GM23338 (cell line): ENCODE results near the gene BTN1A1. TPM values are rescaled to one million over a fixed set of nuclear protein-coding genes. Genes with fewer than 3 reads are reported as not detected.

ENCODE experiments used
- ATAC-seq: fragments of 200-7000 bp; cut with Tn5 transposase; 3 replicates; pipeline ENCODE4 v1.9.1; 2020
- DNase-seq: peaks from one replicate; pipeline ENCODE4 v3.0.0-alpha.2; 2015; ENCODE audit warnings: low spot score
- H2AFZ ChIP-seq: fragments of 200-600 bp; sonication (generic); 2 replicates; pipeline ENCODE4 v1.8.0; 2016; ENCODE audit warnings: antibody characterized with exemption, mild to moderate bottlenecking, moderate library complexity
- H3F3A ChIP-seq: fragments of 200-600 bp; sonication (generic); replicated peaks from 2 replicates; pipeline ENCODE4 v1.8.0; 2017; ENCODE audit warnings: antibody characterized with exemption, mixed run types, low read depth
- H3K27ac ChIP-seq: fragments of 200-600 bp; sonication (generic); 2 replicates; pipeline ENCODE4 v1.6.1; 2016; ENCODE audit warnings: low read depth
- H3K27me3 ChIP-seq: fragments of 200-600 bp; sonication (generic); 2 replicates; pipeline ENCODE4 v1.8.0; 2016; ENCODE audit warnings: mild to moderate bottlenecking, mixed run types, moderate library complexity; ENCODE audit not compliant: insufficient read depth
- H3K36me3 ChIP-seq: fragments of 200-600 bp; sonication (generic); 2 replicates; pipeline ENCODE4 v1.8.0; 2016; ENCODE audit warnings: mild to moderate bottlenecking; ENCODE audit not compliant: insufficient read depth
- H3K4me1 ChIP-seq: fragments of 200-600 bp; sonication (generic); 2 replicates; pipeline ENCODE4 v1.8.0; 2016; ENCODE audit warnings: mild to moderate bottlenecking, moderate library complexity; ENCODE audit not compliant: insufficient read depth
- H3K4me2 ChIP-seq: fragments of 200-600 bp; sonication (generic); 2 replicates; pipeline ENCODE4 v1.7.1; 2017; ENCODE audit warnings: mixed run types
- H3K4me3 ChIP-seq: fragments of 200-600 bp; sonication (generic); 2 replicates; pipeline ENCODE4 v1.6.1; 2016; ENCODE audit warnings: mixed run types
- H3K79me2 ChIP-seq: fragments of 200-600 bp; sonication (generic); replicated peaks from 2 replicates; pipeline ENCODE4 v1.8.0; 2017; ENCODE audit warnings: mild to moderate bottlenecking; ENCODE audit not compliant: insufficient read depth
- H3K9me2 ChIP-seq: fragments of 200-600 bp; sonication (generic); 2 replicates; pipeline ENCODE4 v1.8.0; 2017; ENCODE audit not compliant: insufficient read depth
- H4K20me1 ChIP-seq: fragments of 200-600 bp; sonication (generic); replicated peaks from 2 replicates; pipeline ENCODE4 v1.8.0; 2017; ENCODE audit warnings: mild to moderate bottlenecking; ENCODE audit not compliant: insufficient read depth
- H3K27ac Mint-ChIP-seq: 2 replicates; pipeline ENCODE4 v1.8.0; 2020; ENCODE audit warnings: inconsistent platforms, mild to moderate bottlenecking, moderate library complexity, mixed read lengths
- H3K27me3 Mint-ChIP-seq: 3 replicates; pipeline ENCODE4 v1.8.0; 2022; ENCODE audit warnings: low read depth, mild to moderate bottlenecking, moderate library complexity, mixed read lengths, inconsistent platforms; ENCODE audit not compliant: insufficient read depth, poor library complexity
- H3K36me3 Mint-ChIP-seq: 3 replicates; pipeline ENCODE4 v1.8.0; 2021; ENCODE audit warnings: low read depth, mild to moderate bottlenecking, inconsistent platforms, moderate library complexity, mixed read lengths
- H3K4me1 Mint-ChIP-seq: 3 replicates; pipeline ENCODE4 v1.8.0; 2020; ENCODE audit warnings: mild to moderate bottlenecking, inconsistent platforms, mixed read lengths
- H3K4me3 Mint-ChIP-seq: 3 replicates; pipeline ENCODE4 v1.8.0; 2021; ENCODE audit warnings: moderate library complexity, mild to moderate bottlenecking, inconsistent platforms, mixed read lengths
- H3K9me3 Mint-ChIP-seq: 3 replicates; pipeline ENCODE4 v1.8.0; 2020; ENCODE audit warnings: moderate library complexity, mild to moderate bottlenecking, inconsistent platforms, mixed read lengths
- CREB1 ChIP-seq: fragments of 250-450 bp; sonication (Bioruptor Pico); IDR thresholded peaks from 2 replicates; pipeline ENCODE4 v1.5.0; 2020; ENCODE audit warnings: low read depth, mild to moderate bottlenecking, moderate library complexity
- CTCF ChIP-seq, 2 experiments: fragments of 200-600 bp in 1 of 2; sonication (generic) in 1 of 2; conservative IDR thresholded peaks; 2 replicates each; pipeline versions ENCODE4 v1.5.1 to v1.6.1; 2016 to 2017; ENCODE audit warnings: antibody characterized with exemption in 2 of 2, low read depth in 2 of 2, mild to moderate bottlenecking in 2 of 2, moderate library complexity in 1 of 2
- ETS1 ChIP-seq: IDR thresholded peaks from 2 replicates; pipeline ENCODE4 v1.6.1; 2016; ENCODE audit warnings: antibody characterized with exemption
- EZH2phosphoT487 ChIP-seq: fragments of 200-600 bp; sonication (generic); IDR thresholded peaks from one replicate; pipeline ENCODE4 v1.8.1; 2018; ENCODE audit warnings: antibody characterized with exemption; ENCODE audit not compliant: unreplicated experiment
- JUNB ChIP-seq: IDR thresholded peaks from one replicate; pipeline ENCODE4 v1.6.1; 2016; ENCODE audit warnings: antibody characterized with exemption; ENCODE audit not compliant: unreplicated experiment
- NANOG ChIP-seq: IDR thresholded peaks from 2 replicates; pipeline ENCODE4 v1.6.1; 2016; ENCODE audit warnings: antibody characterized with exemption, borderline replicate concordance
- POLR2AphosphoS5 ChIP-seq: IDR thresholded peaks from 2 replicates; pipeline ENCODE4 v1.6.1; 2016; ENCODE audit warnings: antibody characterized with exemption, low read depth
- STAT1 ChIP-seq: IDR thresholded peaks from one replicate; pipeline ENCODE4 v1.6.1; 2016; ENCODE audit warnings: antibody characterized with exemption; ENCODE audit not compliant: unreplicated experiment
- ZNF114 ChIP-seq: fragments of 250-450 bp; sonication (Bioruptor Pico); IDR thresholded peaks from 2 replicates; pipeline ENCODE4 v1.5.0; 2020; ENCODE audit warnings: mild to moderate bottlenecking, moderate library complexity
- polyA plus RNA-seq: library from polyadenylated mRNA; unstranded; fragments of >200 nt; fragmentation: Nextera tagmentation; extraction: Ambion mirVana; gene quantifications from 2 replicates; pipeline ENCODE4 v1.2.1, GENCODE V29; 2016
- total RNA-seq: library from RNA; depleted of rRNA; stranded (reverse); fragments of >200 nt; shearing (Covaris generic); gene quantifications from 2 replicates; pipeline ENCODE4 v1.2.3, GENCODE V29; 2014
- TF ChIP-seq, protein P1 (sequence below): IDR thresholded peaks from one replicate; pipeline ENCODE4 v1.6.1; 2018; ENCODE audit warnings: antibody characterized with exemption; ENCODE audit not compliant: unreplicated experiment
- TF ChIP-seq, protein P2 (sequence below): fragments of 250-450 bp; sonication (Bioruptor Pico); IDR thresholded peaks from 2 replicates; pipeline ENCODE4 v1.5.0; 2020; ENCODE audit warnings: mild to moderate bottlenecking, moderate library complexity

The BTN1A1 gene
- total and polyA plus RNA-seq, 2 experiments from 2014 or later, result 0.13 to 0.38 TPM

DNA sequence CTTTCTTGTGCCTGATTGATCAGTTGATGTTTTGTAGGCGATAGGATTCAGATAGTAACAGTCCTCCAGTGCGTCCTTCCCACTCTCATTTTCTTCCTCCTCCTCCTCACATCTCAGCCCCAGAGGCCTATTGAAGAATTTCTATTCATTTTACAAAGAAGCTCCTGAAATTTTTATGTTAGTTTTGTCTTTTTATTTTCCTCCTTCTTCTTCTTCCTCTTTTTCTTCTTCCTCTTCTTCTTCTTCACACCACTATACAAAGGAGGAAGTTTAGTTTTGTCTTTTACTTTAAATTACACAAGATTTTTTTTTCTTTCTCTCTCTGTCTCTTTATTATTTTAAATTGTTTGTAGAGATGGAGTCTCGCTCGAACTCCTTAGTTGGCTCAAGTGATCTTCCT is 23.2 kb upstream of the BTN1A1 start (continued):
- no peak for TF ChIP-seq CTCF (conservative IDR thresholded peaks at IDR 0.05; ENCODE audit: low read depth in 2 of 2)

DNA sequence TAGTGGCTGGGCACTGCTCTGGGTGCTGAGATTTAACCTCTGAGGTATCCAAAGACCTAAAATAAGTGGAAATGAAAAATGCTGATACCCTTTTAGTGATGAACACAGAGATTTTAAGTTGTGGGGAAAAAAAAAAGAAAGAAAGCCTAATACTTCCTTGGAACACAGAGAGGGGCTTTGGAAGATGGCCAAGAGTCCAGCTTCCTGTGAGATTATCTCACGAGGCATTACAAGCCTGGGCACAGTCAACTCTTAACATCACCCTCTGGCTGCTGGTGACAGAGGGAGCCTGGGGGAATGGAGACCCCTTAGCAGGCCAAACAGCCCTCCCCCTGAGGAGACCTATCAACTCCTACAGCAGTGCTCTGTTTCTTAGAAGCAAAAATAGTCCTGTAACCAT is 22.7 kb upstream of the BTN1A1 start:
- H4K20me1 ChIP-seq, result no peaks in the 10 kb centered on the region
- no peak overlapping the region for H3K4me3 ChIP-seq
- H3K9me2 ChIP-seq, result no peaks in the 10 kb centered on the region
- no peak overlapping the region for H3K27ac Mint-ChIP-seq
- ATAC-seq (no peak), DNase-seq (no peak)
- peaks cover 14% of the 10 kb centered on the region; the same call in 2 of the 3 replicates for H3K36me3 Mint-ChIP-seq
- peaks cover 26% of the 10 kb centered on the region for H3K4me1 Mint-ChIP-seq
- no peak overlapping the region for H3K4me3 Mint-ChIP-seq
- H3K79me2 ChIP-seq, result no peaks in the 10 kb centered on the region
- H3K27ac ChIP-seq, result no peak overlapping the region
- no peaks in the 10 kb centered on the region for H3F3A ChIP-seq
- H3K4me2 ChIP-seq, result no peak overlapping the region
- peaks cover 21% of the 10 kb centered on the region for H3K9me3 Mint-ChIP-seq
- no peaks in the 10 kb centered on the region for H3K36me3 ChIP-seq
- no peaks in the 10 kb centered on the region for H3K27me3 ChIP-seq
- H2AFZ ChIP-seq, result no peak overlapping the region
- H3K27me3 Mint-ChIP-seq, result peaks cover 15% of the 10 kb centered on the region
- peaks cover 25% of the 10 kb centered on the region for H3K4me1 ChIP-seq
- no peak for TF ChIP-seq ZNF114 (CRISPR knock-in tag)
- TF ChIP-seq, protein P1, sequence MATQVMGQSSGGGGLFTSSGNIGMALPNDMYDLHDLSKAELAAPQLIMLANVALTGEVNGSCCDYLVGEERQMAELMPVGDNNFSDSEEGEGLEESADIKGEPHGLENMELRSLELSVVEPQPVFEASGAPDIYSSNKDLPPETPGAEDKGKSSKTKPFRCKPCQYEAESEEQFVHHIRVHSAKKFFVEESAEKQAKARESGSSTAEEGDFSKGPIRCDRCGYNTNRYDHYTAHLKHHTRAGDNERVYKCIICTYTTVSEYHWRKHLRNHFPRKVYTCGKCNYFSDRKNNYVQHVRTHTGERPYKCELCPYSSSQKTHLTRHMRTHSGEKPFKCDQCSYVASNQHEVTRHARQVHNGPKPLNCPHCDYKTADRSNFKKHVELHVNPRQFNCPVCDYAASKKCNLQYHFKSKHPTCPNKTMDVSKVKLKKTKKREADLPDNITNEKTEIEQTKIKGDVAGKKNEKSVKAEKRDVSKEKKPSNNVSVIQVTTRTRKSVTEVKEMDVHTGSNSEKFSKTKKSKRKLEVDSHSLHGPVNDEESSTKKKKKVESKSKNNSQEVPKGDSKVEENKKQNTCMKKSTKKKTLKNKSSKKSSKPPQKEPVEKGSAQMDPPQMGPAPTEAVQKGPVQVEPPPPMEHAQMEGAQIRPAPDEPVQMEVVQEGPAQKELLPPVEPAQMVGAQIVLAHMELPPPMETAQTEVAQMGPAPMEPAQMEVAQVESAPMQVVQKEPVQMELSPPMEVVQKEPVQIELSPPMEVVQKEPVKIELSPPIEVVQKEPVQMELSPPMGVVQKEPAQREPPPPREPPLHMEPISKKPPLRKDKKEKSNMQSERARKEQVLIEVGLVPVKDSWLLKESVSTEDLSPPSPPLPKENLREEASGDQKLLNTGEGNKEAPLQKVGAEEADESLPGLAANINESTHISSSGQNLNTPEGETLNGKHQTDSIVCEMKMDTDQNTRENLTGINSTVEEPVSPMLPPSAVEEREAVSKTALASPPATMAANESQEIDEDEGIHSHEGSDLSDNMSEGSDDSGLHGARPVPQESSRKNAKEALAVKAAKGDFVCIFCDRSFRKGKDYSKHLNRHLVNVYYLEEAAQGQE, result no peak
- no peak for TF ChIP-seq EZH2phosphoT487
- TF ChIP-seq ETS1, result no peak
- TF ChIP-seq CTCF (conservative IDR thresholded peaks at IDR 0.05; ENCODE audit: low read depth in 2 of 2), result no peak
- no peak for TF ChIP-seq POLR2AphosphoS5
- TF ChIP-seq JUNB, result no peak
- TF ChIP-seq, protein P2, sequence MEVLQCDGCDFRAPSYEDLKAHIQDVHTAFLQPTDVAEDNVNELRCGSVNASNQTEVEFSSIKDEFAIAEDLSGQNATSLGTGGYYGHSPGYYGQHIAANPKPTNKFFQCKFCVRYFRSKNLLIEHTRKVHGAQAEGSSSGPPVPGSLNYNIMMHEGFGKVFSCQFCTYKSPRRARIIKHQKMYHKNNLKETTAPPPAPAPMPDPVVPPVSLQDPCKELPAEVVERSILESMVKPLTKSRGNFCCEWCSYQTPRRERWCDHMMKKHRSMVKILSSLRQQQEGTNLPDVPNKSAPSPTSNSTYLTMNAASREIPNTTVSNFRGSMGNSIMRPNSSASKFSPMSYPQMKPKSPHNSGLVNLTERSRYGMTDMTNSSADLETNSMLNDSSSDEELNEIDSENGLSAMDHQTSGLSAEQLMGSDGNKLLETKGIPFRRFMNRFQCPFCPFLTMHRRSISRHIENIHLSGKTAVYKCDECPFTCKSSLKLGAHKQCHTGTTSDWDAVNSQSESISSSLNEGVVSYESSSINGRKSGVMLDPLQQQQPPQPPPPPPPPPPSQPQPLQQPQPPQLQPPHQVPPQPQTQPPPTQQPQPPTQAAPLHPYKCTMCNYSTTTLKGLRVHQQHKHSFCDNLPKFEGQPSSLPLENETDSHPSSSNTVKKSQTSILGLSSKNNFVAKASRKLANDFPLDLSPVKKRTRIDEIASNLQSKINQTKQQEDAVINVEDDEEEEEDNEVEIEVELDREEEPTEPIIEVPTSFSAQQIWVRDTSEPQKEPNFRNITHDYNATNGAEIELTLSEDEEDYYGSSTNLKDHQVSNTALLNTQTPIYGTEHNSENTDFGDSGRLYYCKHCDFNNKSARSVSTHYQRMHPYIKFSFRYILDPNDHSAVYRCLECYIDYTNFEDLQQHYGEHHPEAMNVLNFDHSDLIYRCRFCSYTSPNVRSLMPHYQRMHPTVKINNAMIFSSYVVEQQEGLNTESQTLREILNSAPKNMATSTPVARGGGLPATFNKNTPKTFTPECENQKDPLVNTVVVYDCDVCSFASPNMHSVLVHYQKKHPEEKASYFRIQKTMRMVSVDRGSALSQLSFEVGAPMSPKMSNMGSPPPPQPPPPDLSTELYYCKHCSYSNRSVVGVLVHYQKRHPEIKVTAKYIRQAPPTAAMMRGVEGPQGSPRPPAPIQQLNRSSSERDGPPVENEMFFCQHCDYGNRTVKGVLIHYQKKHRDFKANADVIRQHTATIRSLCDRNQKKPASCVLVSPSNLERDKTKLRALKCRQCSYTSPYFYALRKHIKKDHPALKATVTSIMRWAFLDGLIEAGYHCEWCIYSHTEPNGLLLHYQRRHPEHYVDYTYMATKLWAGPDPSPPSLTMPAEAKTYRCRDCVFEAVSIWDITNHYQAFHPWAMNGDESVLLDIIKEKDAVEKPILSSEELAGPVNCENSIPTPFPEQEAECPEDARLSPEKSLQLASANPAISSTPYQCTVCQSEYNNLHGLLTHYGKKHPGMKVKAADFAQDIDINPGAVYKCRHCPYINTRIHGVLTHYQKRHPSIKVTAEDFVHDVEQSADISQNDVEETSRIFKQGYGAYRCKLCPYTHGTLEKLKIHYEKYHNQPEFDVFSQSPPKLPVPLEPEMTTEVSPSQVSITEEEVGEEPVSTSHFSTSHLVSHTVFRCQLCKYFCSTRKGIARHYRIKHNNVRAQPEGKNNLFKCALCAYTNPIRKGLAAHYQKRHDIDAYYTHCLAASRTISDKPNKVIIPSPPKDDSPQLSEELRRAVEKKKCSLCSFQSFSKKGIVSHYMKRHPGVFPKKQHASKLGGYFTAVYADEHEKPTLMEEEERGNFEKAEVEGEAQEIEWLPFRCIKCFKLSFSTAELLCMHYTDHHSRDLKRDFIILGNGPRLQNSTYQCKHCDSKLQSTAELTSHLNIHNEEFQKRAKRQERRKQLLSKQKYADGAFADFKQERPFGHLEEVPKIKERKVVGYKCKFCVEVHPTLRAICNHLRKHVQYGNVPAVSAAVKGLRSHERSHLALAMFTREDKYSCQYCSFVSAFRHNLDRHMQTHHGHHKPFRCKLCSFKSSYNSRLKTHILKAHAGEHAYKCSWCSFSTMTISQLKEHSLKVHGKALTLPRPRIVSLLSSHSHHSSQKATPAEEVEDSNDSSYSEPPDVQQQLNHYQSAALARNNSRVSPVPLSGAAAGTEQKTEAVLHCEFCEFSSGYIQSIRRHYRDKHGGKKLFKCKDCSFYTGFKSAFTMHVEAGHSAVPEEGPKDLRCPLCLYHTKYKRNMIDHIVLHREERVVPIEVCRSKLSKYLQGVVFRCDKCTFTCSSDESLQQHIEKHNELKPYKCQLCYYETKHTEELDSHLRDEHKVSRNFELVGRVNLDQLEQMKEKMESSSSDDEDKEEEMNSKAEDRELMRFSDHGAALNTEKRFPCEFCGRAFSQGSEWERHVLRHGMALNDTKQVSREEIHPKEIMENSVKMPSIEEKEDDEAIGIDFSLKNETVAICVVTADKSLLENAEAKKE (CRISPR knock-in tag), result no peak
- no peak for TF ChIP-seq NANOG
- TF ChIP-seq CREB1 (CRISPR knock-in tag), result no peak
- TF ChIP-seq STAT1, result no peak
